ENCODE measurements around the gene MAPK8IP3. TPM values are rescaled to one million over a fixed set of nuclear protein-coding genes. Genes with fewer than 3 reads are reported as not detected.
"Not testable (repeated sequence)": the region's sequence is repeated elsewhere in the genome, so short reads cannot be mapped to it uniquely, and the experiment has no call there.

MAPK8IP3 gene
- total RNA-seq, 6 experiments from 2014 or later, result 34.3 to 39.9 (median 37.1) TPM

GRCh38 chr16:1698680-1699079 is 7.3 kb upstream of the MAPK8IP3 start:
- H3K27ac Mint-ChIP-seq, result no peak overlapping the region
- no peak for DNase-seq
- H3K9me3 Mint-ChIP-seq, result no peaks in the 10 kb centered on the region
- H3K4me1 Mint-ChIP-seq (ENCODE audit: low read depth), result no peaks in the 10 kb centered on the region
- peaks cover 34% of the 10 kb centered on the region for H3K36me3 Mint-ChIP-seq (ENCODE audit: low read depth)
- no peaks in the 10 kb centered on the region; the same call in 1 of the 2 replicates for H3K27me3 Mint-ChIP-seq (ENCODE audit: insufficient read depth)
- no peak overlapping the region for H3K4me3 Mint-ChIP-seq
- TF ChIP-seq CTCF (IDR thresholded peaks at IDR 0.05), result no peak

GRCh38 chr16:1700246-1700645 is 5.7 kb upstream of the MAPK8IP3 start:
- no peak overlapping the region for H3K4me3 Mint-ChIP-seq
- H3K9me3 Mint-ChIP-seq, result no peaks in the 10 kb centered on the region
- TF ChIP-seq CTCF (IDR thresholded peaks at IDR 0.05), result no peak
- H3K27me3 Mint-ChIP-seq (ENCODE audit: insufficient read depth), result no peaks in the 10 kb centered on the region; the same call in 1 of the 2 replicates
- DNase-seq, result no peak
- no peak overlapping the region for H3K27ac Mint-ChIP-seq
- peaks cover 12% of the 10 kb centered on the region for H3K4me1 Mint-ChIP-seq (ENCODE audit: low read depth)
- peaks cover 28% of the 10 kb centered on the region for H3K36me3 Mint-ChIP-seq (ENCODE audit: low read depth)

- H3K27me3 Mint-ChIP-seq (ENCODE audit: insufficient read depth), result no peaks in the 10 kb centered on the region
- no peak overlapping the region for H3K4me3 Mint-ChIP-seq
- H3K36me3 Mint-ChIP-seq (ENCODE audit: low read depth), result peaks cover 27% of the 10 kb centered on the region
- no peak for DNase-seq
- no peak for TF ChIP-seq CTCF (IDR thresholded peaks at IDR 0.05)
- no peaks in the 10 kb centered on the region for H3K9me3 Mint-ChIP-seq
- H3K4me1 Mint-ChIP-seq (ENCODE audit: low read depth), result peaks cover 12% of the 10 kb centered on the region
- no peak overlapping the region for H3K27ac Mint-ChIP-seq
These were observed 4.6 kb upstream of the MAPK8IP3 start for GRCh38 chr16:1701216-1701878.

GRCh38 chr16:1705324-1705687 is 689 bp upstream of the MAPK8IP3 start:
- peak; percentile 53 for DNase-seq
- Mint-ChIP-seq H3K36me3 (ENCODE audit: low read depth) (peaks cover 14% of the 10 kb centered on the region), H3K4me3 (peak overlapping the region; percentile 96), H3K4me1 (ENCODE audit: low read depth) (peaks cover 38% of the 10 kb centered on the region), H3K27ac (peak overlapping the region; percentile 97)
- not testable (repeated sequence) for H3K27me3 Mint-ChIP-seq (ENCODE audit: insufficient read depth); H3K9me3 Mint-ChIP-seq

- H3K9me3 Mint-ChIP-seq, result no peaks in the 10 kb centered on the region
- peaks cover 14% of the 10 kb centered on the region for H3K36me3 Mint-ChIP-seq (ENCODE audit: low read depth)
- peak overlapping the region; percentile 87 for H3K27ac Mint-ChIP-seq
- H3K27me3 Mint-ChIP-seq (ENCODE audit: insufficient read depth), result no peaks in the 10 kb centered on the region
- no peak for TF ChIP-seq CTCF (IDR thresholded peaks at IDR 0.05)
- peak; percentile 25 for DNase-seq
- H3K4me3 Mint-ChIP-seq, result peak overlapping the region; percentile 96
- peaks cover 38% of the 10 kb centered on the region for H3K4me1 Mint-ChIP-seq (ENCODE audit: low read depth)
These were observed 594 bp downstream of the MAPK8IP3 start for GRCh38 chr16:1706386-1707192.

- Mint-ChIP-seq H3K27ac (peak overlapping the region; percentile 87), H3K27me3 (ENCODE audit: insufficient read depth) (no peaks in the 10 kb centered on the region), H3K9me3 (no peaks in the 10 kb centered on the region), H3K4me3 (peak overlapping the region; percentile 95), H3K4me1 (ENCODE audit: low read depth) (peaks cover 38% of the 10 kb centered on the region), H3K36me3 (ENCODE audit: low read depth) (peaks cover 9% of the 10 kb centered on the region)
- DNase-seq, result peak; percentile 34
- TF ChIP-seq CTCF (IDR thresholded peaks at IDR 0.05), result no peak
These were observed 1.3 kb downstream of the MAPK8IP3 start for GRCh38 chr16:1707193-1707790.

Data from HFFc6 (cell line).